22Rv1 (cell line): ENCODE measurements around the gene IL18R1.
"Not testable (repeated sequence)": the region's sequence is repeated elsewhere in the genome, so short reads cannot be mapped to it uniquely, and the experiment has no call there.

ENCODE experiments used
- H3K27ac ChIP-seq: fragments of 450-650 bp; 2 replicates; pipeline ENCODE4 v1.5.1; 2017
- ZFX ChIP-seq: fragments of 450-650 bp; IDR thresholded peaks from 2 replicates; pipeline ENCODE4 v1.6.1; 2017; ENCODE audit warnings: antibody characterized with exemption, borderline replicate concordance
- TF ChIP-seq, protein P1 (sequence below): fragments of 450-650 bp; IDR thresholded peaks from 2 replicates; pipeline ENCODE4 v1.5.1; 2017; ENCODE audit warnings: mild to moderate bottlenecking

Gene IL18R1

DNA sequence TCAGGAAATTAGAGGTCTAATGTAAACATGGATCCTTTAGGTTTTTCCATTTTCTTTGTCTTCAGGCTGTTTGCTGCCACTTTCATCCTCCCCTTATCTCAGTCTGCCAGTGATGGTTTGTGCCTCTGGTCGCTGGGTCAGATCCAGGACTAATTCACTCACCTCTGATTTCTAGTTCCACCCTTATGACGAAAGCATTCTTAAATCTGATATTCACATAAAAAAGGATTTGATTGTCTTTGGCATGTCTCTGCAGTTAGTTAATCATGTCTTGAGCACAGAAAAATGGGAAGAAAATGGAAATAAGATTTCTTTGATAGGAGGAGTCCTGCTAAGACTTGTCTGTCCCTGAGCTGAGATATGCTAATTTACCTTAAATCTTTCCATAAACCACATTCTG is 39.7 kb upstream of the IL18R1 start:
- TF ChIP-seq, protein P1, sequence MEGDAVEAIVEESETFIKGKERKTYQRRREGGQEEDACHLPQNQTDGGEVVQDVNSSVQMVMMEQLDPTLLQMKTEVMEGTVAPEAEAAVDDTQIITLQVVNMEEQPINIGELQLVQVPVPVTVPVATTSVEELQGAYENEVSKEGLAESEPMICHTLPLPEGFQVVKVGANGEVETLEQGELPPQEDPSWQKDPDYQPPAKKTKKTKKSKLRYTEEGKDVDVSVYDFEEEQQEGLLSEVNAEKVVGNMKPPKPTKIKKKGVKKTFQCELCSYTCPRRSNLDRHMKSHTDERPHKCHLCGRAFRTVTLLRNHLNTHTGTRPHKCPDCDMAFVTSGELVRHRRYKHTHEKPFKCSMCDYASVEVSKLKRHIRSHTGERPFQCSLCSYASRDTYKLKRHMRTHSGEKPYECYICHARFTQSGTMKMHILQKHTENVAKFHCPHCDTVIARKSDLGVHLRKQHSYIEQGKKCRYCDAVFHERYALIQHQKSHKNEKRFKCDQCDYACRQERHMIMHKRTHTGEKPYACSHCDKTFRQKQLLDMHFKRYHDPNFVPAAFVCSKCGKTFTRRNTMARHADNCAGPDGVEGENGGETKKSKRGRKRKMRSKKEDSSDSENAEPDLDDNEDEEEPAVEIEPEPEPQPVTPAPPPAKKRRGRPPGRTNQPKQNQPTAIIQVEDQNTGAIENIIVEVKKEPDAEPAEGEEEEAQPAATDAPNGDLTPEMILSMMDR: no peak
- no peak for TF ChIP-seq ZFX
- H3K27ac ChIP-seq: no peak overlapping the region

- H3K27ac ChIP-seq: no peak overlapping the region
- TF ChIP-seq, protein P1: no peak
These were observed 37.9 kb upstream of the IL18R1 start for GRCh38 chr2:102317715-102318114.

DNA sequence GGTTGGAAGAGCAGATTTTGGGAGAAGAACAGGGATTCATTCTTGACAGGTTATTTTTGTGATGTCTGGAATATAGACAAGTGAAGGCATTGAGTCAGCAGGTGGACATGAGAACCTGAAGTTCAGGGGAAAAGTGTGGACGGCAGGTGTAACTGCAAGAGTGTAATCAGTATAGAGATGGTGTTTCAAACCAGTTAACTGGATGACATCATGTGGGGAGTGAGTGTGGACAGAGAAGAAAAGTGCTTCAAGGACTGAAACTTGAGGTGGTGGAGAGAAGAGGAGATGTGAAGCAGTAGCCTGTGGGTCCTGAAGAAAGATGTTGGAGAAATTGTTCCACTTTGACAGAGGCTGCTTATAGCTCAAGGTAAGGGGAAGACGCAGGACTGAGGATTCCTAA is 37.2 kb upstream of the IL18R1 start:
- TF ChIP-seq ZFX: no peak
- TF ChIP-seq, protein P1: no peak
- H3K27ac ChIP-seq: no peak overlapping the region

DNA sequence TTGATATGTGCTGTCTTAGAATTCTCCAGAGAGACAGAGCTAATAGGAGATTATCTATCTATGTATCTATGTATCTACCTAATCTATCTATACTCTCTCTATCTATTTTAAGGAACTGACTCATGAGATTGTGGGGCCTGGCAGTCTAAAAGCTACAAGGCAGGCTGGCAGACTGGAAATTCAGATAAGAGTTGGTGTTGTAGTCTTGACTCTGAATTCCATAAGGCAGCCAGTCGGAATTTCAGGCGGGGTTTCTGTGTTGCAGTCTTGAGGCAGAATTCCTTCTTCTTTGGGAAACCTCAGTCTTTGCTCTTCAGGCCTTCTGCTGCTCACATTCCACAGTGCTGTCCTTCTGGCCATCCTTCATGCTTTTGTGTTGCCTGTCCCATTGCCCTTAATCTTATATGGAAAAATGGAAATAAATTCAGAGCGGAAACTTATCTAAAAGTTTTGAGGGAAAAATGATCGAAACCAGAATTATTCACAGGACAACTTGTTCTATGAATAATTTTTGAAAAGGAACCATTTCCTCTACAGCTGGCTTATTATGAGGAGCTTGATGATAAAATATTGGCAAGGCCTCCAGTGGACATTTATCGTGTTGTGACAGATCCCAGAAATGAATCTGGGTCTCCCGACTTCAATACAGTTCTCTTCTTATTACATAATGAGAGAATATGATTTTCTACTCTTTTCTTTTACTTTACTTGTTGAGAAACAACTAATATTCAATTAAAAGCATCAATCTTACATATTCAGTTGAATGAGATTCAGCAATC is 33.5 kb upstream of the IL18R1 start:
- H3K27ac ChIP-seq: no peak overlapping the region
- no peak for TF ChIP-seq ZFX
- TF ChIP-seq, protein P1: no peak

DNA sequence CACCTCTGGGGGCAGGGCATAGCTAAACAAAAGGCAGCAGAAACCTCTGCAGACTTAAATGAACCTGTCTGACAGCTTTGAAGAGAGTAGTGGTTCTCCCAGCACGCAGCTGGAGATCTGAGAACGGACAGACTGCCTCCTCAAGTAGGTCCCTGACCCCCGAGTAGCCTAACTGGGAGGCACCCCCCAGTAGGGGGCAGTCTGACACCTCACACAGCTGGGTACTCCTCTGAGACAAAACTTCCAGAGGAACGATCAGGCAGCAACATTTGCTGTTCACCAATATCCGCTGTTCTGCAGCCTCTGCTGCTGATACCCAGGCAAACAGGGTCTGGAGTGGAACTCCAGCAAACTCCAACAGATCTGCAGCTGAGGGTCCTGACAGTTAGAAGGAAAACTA is 30.7 kb upstream of the IL18R1 start:
- not testable (repeated sequence) for H3K27ac ChIP-seq

DNA sequence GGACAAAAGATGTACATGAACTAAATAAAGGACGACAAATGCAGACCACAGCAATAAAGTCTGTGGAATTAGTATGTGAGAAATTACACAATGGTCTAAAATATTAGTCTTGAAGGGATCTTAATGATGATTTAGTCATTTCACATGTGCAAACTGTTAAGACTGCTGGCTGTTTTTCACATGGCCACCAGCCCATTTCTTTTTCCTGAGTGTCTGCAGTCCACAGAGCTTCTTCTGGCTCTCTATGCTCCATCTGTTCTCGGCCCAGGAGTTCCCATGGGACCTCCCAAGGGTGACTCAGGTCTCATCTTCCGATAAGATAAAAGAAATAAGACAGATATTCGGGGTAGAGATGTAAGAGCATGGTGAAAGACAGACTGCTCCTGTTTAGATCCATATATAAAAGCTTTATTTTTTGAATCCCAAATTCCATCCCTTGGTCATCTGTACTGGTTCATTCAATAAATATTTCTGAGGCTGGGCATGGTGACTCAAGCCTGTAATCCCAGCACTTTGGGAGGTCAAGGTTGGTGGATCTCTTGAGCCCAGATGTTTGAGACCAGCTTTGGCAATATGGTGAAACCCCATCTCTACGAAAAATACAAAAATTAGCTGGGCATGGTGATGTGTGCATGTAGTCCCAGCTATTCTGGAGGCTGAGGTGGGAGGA is 24.1 kb upstream of the IL18R1 start:
- TF ChIP-seq ZFX: no peak
- TF ChIP-seq, protein P1: no peak
- H3K27ac ChIP-seq: no peak overlapping the region

DNA sequence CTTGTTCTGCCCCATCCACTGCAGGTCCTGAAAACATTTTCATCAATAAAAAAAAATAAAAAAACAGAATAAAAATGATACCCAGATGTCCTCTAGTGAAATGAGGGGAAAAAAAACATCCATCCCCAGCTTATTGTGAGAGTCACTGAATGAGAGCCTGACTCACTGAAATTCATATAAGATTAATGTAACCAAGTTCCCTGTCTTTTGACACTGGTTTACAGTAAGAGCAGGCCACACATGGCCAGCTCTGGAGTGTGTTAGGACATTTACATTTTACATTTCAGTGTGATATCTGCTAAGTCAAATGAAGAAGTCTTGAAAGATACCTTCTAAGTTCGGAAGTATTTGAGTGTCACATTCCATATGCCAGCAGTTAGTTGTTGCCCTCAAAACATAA is 21.1 kb upstream of the IL18R1 start:
- H3K27ac ChIP-seq: no peak overlapping the region

DNA sequence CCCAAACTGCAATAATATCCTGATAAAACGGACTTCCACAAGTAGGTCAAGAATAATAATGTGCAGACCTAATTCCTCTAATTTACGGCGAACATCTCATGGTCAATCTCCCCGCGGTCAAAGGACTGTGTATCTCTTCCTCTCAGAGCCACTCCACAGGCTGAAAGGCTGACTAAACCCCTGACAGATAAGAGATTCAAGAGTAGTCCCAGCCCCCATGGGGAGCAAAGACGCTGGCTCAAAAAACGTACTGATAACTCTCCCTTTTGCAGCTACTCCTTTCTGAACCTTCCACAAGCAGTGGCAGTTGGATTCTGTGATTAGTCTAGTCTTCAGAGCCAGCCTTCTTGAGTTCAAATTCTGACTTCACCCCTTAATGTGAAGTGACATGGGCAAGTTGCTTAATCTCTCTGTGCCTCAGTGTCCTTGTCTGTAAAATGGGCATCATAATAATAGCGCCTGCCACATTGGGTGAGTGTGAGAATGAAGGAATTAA is 19.7 kb upstream of the IL18R1 start:
- H3K27ac ChIP-seq: no peak overlapping the region
- TF ChIP-seq, protein P1: no peak
- TF ChIP-seq ZFX: no peak

More for the DNA sequence above, 21.1 kb upstream of the IL18R1 start:
- no peak for TF ChIP-seq ZFX
